GM18868 (cell line): ENCODE data around the gene CCNH.
A peak's percentile ranks its signal among the peaks of the same experiment; 100 is the strongest.

Experiments used
- ATAC-seq: cut with Tn5 transposase; IDR thresholded peaks from one replicate; pipeline ENCODE4 v1.9.1; 2021; ENCODE audit warnings: mild to moderate bottlenecking, moderate library complexity; ENCODE audit not compliant: unreplicated experiment

Gene CCNH

DNA sequence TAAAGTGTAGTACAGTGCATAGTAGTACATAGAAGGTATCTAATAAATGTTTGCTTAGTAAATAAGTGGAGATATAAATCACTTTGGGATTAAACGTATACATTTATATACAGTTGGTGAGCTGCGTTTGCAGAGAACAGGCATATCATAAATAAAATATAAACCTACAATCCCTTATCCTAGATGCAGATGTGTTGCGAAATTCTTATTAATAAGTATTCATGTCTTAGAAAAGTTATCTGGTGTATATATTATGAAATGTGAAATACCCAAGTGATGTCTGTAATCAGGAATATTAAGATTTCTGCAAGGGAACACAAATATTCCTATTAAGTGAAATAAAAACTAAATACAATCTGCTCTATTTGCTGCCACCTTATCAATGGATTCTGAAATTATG lies 8.8 kb downstream of the CCNH start:
- no peak for ATAC-seq

GRCh38 chr5:87403409-87403808 lies 9.3 kb downstream of the CCNH start:
- ATAC-seq: no peak

GRCh38 chr5:87401626-87402025 lies 11.1 kb downstream of the CCNH start:
- ATAC-seq: no peak

- ATAC-seq: peak; percentile 74
These were observed 12.3 kb downstream of the CCNH start for GRCh38 chr5:87400305-87400899.

DNA sequence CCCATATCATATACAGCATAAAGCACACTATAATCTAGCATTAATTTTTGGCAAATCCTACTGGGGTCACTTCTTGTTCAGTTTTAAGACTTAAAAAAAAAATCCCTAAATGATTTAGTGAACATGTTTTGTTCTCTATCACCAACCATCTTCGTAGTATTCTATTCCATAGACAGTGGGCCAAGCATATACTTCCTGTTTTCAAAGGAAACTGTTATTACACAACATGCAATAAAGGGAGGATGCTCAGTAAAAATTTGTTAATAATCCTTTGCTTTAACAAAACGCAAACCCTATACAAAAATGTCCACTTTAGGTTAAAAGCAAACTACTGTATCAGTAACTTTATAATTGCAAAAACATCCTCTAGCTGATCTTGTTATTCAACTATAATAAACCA lies 13.0 kb downstream of the CCNH start:
- no peak for ATAC-seq

DNA sequence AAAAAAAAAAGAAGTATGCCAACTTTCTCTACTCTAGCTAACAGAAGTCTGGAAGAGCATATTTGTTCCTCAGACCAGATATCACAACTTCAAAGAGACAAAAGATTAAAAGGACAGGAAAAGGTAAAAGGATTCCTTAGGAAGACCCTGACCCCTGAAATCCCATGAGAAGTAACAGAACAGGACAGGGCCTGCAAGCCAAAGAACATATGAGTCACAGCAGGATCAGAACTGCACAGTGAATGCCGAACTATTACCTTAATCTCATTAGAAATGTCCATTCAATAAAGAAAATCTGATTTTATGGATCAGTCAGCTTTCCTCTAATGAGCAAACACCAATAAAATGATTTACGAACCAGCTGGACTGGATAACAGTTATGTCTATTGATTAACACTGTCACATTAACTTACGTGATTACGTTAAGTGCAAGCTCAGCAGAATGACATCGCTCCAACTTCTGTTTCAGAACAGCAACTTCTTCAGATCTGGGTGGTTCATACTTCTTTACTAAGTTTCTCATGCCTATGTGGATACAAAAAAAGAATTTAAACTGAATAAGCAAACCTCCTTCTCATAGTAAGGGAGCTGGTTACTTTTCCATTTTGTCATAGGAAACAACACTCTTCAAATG lies 13.6 kb downstream of the CCNH start:
- no peak for ATAC-seq

DNA sequence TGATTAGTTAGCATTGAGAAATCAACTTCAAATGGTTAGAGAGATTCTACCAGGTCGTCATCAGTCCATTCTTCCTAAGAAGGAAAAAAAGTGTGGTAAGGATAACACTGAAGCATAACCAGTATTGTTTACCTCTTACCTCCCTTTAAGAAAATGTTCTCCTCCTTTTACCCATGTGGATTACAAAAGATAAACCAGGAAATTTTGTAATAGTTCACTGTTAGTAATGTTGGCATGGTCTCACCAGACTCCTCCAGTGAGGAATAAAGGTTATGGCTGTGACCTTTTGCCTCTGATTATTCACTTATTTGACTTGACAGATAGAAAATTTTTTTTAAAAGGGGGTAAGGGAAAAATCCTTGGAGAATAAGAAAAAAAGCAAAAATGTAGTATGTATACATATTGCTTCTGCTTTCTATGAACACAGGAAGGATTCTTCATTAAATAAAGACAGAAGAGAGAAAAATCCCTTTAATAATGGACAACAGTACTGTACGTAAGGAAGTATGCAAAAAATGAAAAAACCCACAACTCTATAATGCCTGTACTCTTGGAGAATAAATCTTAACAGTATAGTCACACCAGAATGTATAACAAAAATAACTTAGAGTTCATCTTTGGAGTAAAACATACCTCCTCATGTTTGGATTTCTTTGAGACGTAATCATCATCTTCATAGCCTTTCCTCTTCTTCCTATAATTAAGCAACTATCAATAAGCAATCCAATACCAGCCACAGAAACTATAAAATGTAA lies 18.1 kb downstream of the CCNH start:
- no peak for ATAC-seq

- no peak for ATAC-seq
These were observed 19.4 kb downstream of the CCNH start for GRCh38 chr5:87393331-87393730.

GRCh38 chr5:87392801-87393200 lies 19.9 kb downstream of the CCNH start:
- no peak for ATAC-seq

GRCh38 chr5:87392170-87392569 lies 20.6 kb downstream of the CCNH start:
- no peak for ATAC-seq

DNA sequence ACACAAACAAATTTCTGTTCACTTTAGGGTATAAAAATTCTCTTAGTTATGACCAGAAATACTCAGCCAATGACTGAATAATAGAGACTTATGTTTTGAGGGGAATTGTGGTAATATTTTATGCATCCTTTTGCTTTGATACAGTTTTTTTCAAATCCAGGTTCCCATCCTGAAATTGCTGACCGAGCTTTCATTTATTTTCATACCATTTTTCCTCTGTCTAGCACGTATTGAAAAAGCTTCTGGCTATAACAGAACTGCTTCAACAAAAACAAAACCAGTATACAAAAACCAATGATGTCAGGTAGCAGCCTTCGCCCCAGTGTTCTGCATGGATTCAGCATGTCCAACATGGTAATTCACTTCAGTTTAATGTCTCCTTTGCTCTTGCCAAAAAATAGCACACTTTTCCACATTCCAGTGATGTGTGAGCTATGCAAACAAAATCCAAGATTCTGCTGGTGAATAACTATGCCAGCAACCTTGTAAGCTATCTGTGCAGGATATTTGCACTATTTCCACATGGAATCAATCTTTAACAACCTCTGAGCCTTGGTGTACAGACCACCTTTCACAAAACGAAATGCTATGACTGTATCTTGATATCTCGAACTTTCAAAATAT lies 22.0 kb downstream of the CCNH start:
- no peak for ATAC-seq

DNA sequence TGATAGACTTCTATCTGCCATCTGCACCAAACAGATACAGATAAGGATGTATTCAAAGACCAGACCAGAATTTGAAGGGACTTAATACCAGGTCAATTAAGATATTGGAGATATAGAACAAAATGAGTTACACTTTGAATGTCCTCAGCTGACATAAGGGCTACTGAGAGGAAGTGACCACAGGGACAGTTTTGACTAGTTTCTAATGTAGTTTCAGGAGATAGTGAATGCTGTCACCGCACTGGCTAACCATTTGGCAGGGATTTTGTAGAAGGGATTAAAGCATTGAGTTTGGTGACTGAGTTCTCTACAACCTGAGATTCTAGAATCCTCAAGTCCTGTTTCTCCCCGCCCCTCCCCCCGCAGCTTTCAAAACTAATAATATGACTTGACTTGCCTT lies 22.7 kb downstream of the CCNH start:
- peak; percentile 58 for ATAC-seq

GRCh38 chr5:87389296-87390034 lies 23.3 kb downstream of the CCNH start:
- ATAC-seq: peak; percentile 26

- no peak for ATAC-seq
These were observed 24.6 kb downstream of the CCNH start for GRCh38 chr5:87388129-87388528.

DNA sequence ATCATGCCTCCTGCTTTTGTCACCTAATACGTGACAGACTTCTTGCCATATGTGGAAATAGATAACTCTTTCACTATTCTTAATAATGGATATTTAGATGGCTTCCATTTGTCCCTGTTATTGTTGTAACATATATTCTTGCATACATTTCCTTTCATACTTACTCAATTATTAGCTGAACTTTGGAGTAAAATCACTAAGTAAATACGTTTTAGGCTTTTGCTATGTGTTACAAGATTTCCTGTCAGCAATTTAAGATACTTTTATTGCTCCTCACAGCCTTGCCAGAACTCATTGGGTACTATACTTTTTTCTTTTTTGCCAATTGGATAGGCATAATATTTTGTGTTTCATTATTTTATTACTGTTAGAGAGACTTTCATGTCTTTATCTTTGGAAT lies 26.9 kb downstream of the CCNH start:
- no peak for ATAC-seq

DNA sequence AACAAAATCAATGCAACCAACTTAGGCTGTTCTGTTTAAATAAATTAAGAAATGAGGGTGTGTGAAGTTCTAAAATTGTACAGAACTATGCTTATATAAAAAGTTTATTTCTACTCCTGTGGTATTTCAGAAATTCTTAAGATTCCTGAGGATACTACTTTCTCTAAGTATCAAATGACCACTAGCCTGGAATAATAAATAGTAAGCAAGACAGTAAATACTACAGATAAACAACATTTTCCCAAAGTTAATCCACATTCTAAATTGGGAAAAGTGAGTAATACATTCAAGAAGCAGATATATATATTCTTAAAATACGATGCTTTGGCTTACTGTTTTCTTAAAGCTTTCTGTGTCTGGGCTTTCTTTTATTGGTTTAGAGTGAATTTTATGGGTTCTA lies 29.5 kb downstream of the CCNH start:
- ATAC-seq: no peak

- no peak for ATAC-seq
These were observed 30.5 kb downstream of the CCNH start for GRCh38 chr5:87382224-87382623.

DNA sequence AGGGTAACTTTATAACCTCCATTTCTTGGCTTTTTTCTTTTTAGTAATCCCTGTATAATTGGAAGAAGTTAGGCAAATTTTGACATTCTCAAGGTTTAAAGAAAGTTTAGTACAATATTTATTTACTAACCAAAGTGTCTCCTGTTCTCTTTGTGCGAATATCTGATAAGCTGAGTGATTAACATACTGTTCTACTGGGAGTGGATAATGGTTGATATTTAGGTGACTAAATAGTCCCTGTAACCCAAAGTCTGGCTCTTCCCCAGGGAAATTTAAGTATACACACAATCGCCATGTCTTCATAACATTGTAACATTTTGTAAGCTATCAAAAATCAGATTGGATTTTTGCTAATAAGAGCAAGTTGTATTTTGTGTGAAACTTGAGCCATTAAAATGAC lies 40.0 kb downstream of the CCNH start:
- ATAC-seq: no peak

- no peak for ATAC-seq
These were observed 43.3 kb downstream of the CCNH start for GRCh38 chr5:87369431-87369830.

- ATAC-seq: no peak
These were observed 44.1 kb downstream of the CCNH start for GRCh38 chr5:87368601-87369000.

GRCh38 chr5:87367243-87367642 lies 45.5 kb downstream of the CCNH start:
- ATAC-seq: no peak
